Transverse colon (tissue), 4 donors: ENCODE measurements around the gene DACT2.

Experiments
- EP300 ChIP-seq: sonication (generic); formaldehyde crosslinking; IDR thresholded peaks from one replicate; pipeline ENCODE4 v1.6.1; 2017; ENCODE audit warnings: antibody characterized with exemption, low read depth
- POLR2A ChIP-seq: fragments of 450-650 bp; IDR thresholded peaks from one replicate; pipeline ENCODE4 v1.6.1; 2016; ENCODE audit warnings: antibody characterized with exemption, mild to moderate bottlenecking, moderate library complexity
- POLR2AphosphoS5 ChIP-seq, 3 donors: sonication (generic); formaldehyde crosslinking; IDR thresholded peaks; one replicate each; pipeline ENCODE4 v1.6.1; 2016; ENCODE audit warnings: antibody characterized with exemption in 3 of 3
- TF ChIP-seq, protein P1 (sequence below), 5 experiments: fragments of 200-600 bp in 3 of 5; fragments of 450-650 bp in 2 of 5; sonication (generic) in 3 of 5; IDR thresholded peaks; 1 replicate in 2 of 5; 2 replicates in 3 of 5; pipeline ENCODE4 v1.5.1; 2016 to 2017; ENCODE audit warnings: antibody characterized with exemption in 5 of 5, inconsistent platforms in 3 of 5, mild to moderate bottlenecking in 2 of 5, moderate library complexity in 1 of 5

DNA sequence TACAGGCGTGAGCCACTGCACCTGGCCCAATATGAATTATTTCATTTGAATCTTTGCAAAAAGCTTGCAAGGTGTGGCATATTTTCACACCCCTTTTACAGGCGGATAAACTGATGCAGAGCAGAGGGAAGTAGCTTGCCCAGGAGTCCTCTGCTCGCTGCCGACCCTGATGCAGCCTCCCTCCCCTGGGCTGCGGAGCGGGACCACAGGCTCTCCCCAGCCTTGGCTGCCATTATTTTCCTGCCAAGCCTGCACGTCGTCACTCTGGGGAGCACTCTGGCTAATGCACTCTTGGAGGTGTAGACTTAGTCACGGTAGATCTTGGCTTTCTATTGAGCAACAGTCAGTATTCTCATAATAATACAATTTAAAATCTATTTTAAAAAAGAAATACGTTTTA is 34.8 kb upstream of the DACT2 start:
- TF ChIP-seq, protein P1, sequence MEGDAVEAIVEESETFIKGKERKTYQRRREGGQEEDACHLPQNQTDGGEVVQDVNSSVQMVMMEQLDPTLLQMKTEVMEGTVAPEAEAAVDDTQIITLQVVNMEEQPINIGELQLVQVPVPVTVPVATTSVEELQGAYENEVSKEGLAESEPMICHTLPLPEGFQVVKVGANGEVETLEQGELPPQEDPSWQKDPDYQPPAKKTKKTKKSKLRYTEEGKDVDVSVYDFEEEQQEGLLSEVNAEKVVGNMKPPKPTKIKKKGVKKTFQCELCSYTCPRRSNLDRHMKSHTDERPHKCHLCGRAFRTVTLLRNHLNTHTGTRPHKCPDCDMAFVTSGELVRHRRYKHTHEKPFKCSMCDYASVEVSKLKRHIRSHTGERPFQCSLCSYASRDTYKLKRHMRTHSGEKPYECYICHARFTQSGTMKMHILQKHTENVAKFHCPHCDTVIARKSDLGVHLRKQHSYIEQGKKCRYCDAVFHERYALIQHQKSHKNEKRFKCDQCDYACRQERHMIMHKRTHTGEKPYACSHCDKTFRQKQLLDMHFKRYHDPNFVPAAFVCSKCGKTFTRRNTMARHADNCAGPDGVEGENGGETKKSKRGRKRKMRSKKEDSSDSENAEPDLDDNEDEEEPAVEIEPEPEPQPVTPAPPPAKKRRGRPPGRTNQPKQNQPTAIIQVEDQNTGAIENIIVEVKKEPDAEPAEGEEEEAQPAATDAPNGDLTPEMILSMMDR (IDR thresholded peaks at IDR 0.05), result no peak
- TF ChIP-seq POLR2A, result no peak
- TF ChIP-seq EP300, result no peak
- no peak for TF ChIP-seq POLR2AphosphoS5 (IDR thresholded peaks at IDR 0.05)
